Heart left ventricle (tissue), 16 donors: ENCODE data around the gene KATNB1. TPM values are rescaled to one million over a fixed set of nuclear protein-coding genes. Genes with fewer than 3 reads are reported as not detected.

ENCODE experiments used
- ATAC-seq, 4 donors: fragments of 200-7000 bp; cut with Tn5 transposase; one replicate each; pipeline ENCODE4 v1.9.1; 2020 to 2022; ENCODE audit warnings: moderate library complexity in 4 of 4, mild to moderate bottlenecking in 3 of 4, moderate number of reproducible peaks in 1 of 4
- DNase-seq, 5 donors: peaks; one replicate each; pipeline ENCODE4 v3.0.0-alpha.2; 2020
- H3K27ac ChIP-seq, 12 donors: fragments of 200-600 bp; sonication (generic) in 4 of 12; one replicate each; pipeline versions ENCODE4 v1.5.0 to v1.8.0; 2016 to 2022; ENCODE audit warnings: mild to moderate bottlenecking in 2 of 12
- H3K27me3 ChIP-seq, 9 donors: fragments of 200-600 bp; sonication (generic) in 2 of 9; one replicate each; pipeline versions ENCODE4 v1.5.1 to v1.8.0; 2016 to 2022; ENCODE audit warnings: mild to moderate bottlenecking in 3 of 9
- H3K36me3 ChIP-seq, 9 donors: fragments of 200-600 bp; sonication (generic) in 2 of 9; one replicate each; pipeline versions ENCODE4 v1.5.0 to v1.8.0; 2018 to 2022; ENCODE audit warnings: mild to moderate bottlenecking in 2 of 9
- H3K4me1 ChIP-seq, 12 donors: fragments of 200-600 bp; sonication (generic) in 4 of 12; one replicate each; pipeline versions ENCODE4 v1.5.0 to v1.8.0; 2016 to 2022; ENCODE audit warnings: mild to moderate bottlenecking in 3 of 12
- H3K4me3 ChIP-seq, 12 donors: fragments of 200-600 bp; sonication (generic) in 4 of 12; one replicate each; pipeline versions ENCODE4 v1.5.0 to v1.8.0; 2017 to 2022; ENCODE audit warnings: mild to moderate bottlenecking in 9 of 12, moderate library complexity in 4 of 12
- H3K9me3 ChIP-seq, 12 donors: fragments of 200-600 bp; sonication (generic) in 4 of 12; one replicate each; pipeline versions ENCODE4 v1.5.0 to v1.8.0; 2016 to 2022; ENCODE audit warnings: mild to moderate bottlenecking in 1 of 12
- CTCF ChIP-seq, 12 donors: fragments of 200-600 bp; sonication (generic) in 4 of 12; IDR thresholded peaks; one replicate each; pipeline versions ENCODE4 v1.5.0 to v1.8.0; 2018 to 2022; ENCODE audit warnings: antibody characterized with exemption in 12 of 12, mild to moderate bottlenecking in 5 of 12
- POLR2A ChIP-seq, 2 donors: fragments of 450-650 bp; IDR thresholded peaks; one replicate each; pipeline ENCODE4 v1.6.1; 2017; ENCODE audit warnings: antibody characterized with exemption in 2 of 2, mild to moderate bottlenecking in 2 of 2, moderate library complexity in 2 of 2
- whole genome bisulfite sequencing, 4 donors: extraction: QIAGEN DNeasy Blood & Tissue Kit in 2 of 4; methylation state at CpG; one replicate each; pipeline versions ENCODE4 v1.1.5 to v1.1.7; 2013 to 2018; 5-methylcytosine and 5-hydroxymethylcytosine counted together
- intact Hi-C, 10 donors: fragments of 100-400 bp; cut with DNase I; formaldehyde crosslinking; loops; one replicate each; pipeline versions ENCODE4 v1.11.1 to v1.14.2; 2022
- polyA plus RNA-seq, 2 donors: library from polyadenylated mRNA; stranded (reverse); fragments of 200-250 nt; gene quantifications; one replicate each; pipeline ENCODE4 v1.2.3, GENCODE V29; 2013
- total RNA-seq, 9 donors: library from RNA; depleted of rRNA in 2 of 9; stranded (reverse); fragments of >200 nt in 2 of 9; fragmentation: NEBNext Ultra II Directional in 3 of 9; extraction: Animal tissue kit (Norgen Biotek cat#: 25700) in 3 of 9; gene quantifications; one replicate each; pipeline versions ENCODE4 v1.1.0 to v1.2.4, GENCODE V29; 2016 to 2023
- donor health status: ischemic (EF 13 %, LVEDD 7.1; RV severe dilation, severe dysfunction).
- donor health status: healthy with polysubstance abuse.
- donor health status: DM: no; HTN: yes; CAD: no.
- donor health status: DM: no; HTN: no; CAD: no.
- donor health status: ischemic (EF 25% LVEDD 6.9; RV normal size, moderate dysfunction).
- donor health status: ischemic (EF 25% LVEDD 5.7; RV mildly dilated, moderate dysfunction).
- donor health status: healthy.
- donor health status: DM: yes; HTN: yes; CAD: no.
- donor health status: ischemic (EF 35%, LVEDD 5.7; RV mildly dilated, moderate dysfunction).
- donor health status: nonischemic (EF 11% LVEDD 7.7; RV severe dilation, severe dysfunction).
- donor health status: DM: yes; HTN: yes; CAD: no.
- donor health status: PGD.
- donor health status: ischemic (EF 29% LVEDD 5.4; RV normal size, mild dysfunction).
- donor health status: nonischemic (EF 23%, LVEDD 6.1; RV moderate dilation, normal function).

KATNB1 gene
- total and polyA plus RNA-seq, 11 donors, result 8.0 to 20.5 (median 15.3) TPM

- H3K4me3 ChIP-seq, result no peak overlapping the region
- no peak for ATAC-seq
- no peak for TF ChIP-seq CTCF (IDR thresholded peaks at IDR 0.05)
- TF ChIP-seq POLR2A (IDR thresholded peaks at IDR 0.05), result no peak
- peaks cover 0 to 3% (median 0%) of the 10 kb centered on the region in 12 donors for H3K4me1 ChIP-seq
- H3K36me3 ChIP-seq, result peaks cover 0 to 39% (median 5%) of the 10 kb centered on the region in 9 donors
- no peaks in the 10 kb centered on the region for H3K9me3 ChIP-seq
- 93 to 94% (median 94%) methylated on average over 23 to 24 of the region's 24 CpGs for WGBS, 4 donors
- intact Hi-C loops, result loop anchor here in 2 of 10 donors (10.0 kb wide), 2 partner anchors 244 to 254 kb away; partner anchors contain the start of genes USB1 (in 1 of the 2) and ZNF319 (in 1 of the 2)
- peak in 1 of 5 donors; percentile 47 for DNase-seq
- no peak overlapping the region for H3K27ac ChIP-seq
- no peaks in the 10 kb centered on the region for H3K27me3 ChIP-seq
These were observed 15.4 kb downstream of the KATNB1 start for GRCh38 chr16:57750796-57751538.

GRCh38 chr16:57751539-57752202 is 16.1 kb downstream of the KATNB1 start:
- Histone ChIP-seq H3K4me1 (peaks cover 0 to 3% (median 0%) of the 10 kb centered on the region in 12 donors), H3K27ac (no peak overlapping the region), H3K4me3 (no peak overlapping the region), H3K36me3 (peaks cover 0 to 44% (median 5%) of the 10 kb centered on the region in 9 donors), H3K27me3 (no peaks in the 10 kb centered on the region), H3K9me3 (no peaks in the 10 kb centered on the region)
- 84 to 90% (median 88%) methylated on average over 17 to 26 of the region's 26 CpGs for WGBS, 4 donors
- no peak for ATAC-seq
- intact Hi-C loops, result loop anchor here in 2 of 10 donors (10.0 kb wide), 2 partner anchors 243 to 253 kb away; partner anchors contain the start of genes USB1 (in 1 of the 2) and ZNF319 (in 1 of the 2)
- no peak for TF ChIP-seq CTCF (IDR thresholded peaks at IDR 0.05)
- TF ChIP-seq POLR2A (IDR thresholded peaks at IDR 0.05), result no peak
- DNase-seq, result peak in 2 of 5 donors; percentile 17 to 51

- H3K27ac ChIP-seq, result no peak overlapping the region
- ATAC-seq (no peak), DNase-seq (peak in 1 of 5 donors; percentile 54)
- 80 to 85% (median 81%) methylated on average over 3 to 6 of the region's 6 CpGs for WGBS, 4 donors
- no peak overlapping the region for H3K4me3 ChIP-seq
- intact Hi-C loops, result loop anchor here in 2 of 10 donors (10.0 kb wide), 2 partner anchors 243 to 253 kb away; partner anchors contain the start of genes USB1 (in 1 of the 2) and ZNF319 (in 1 of the 2)
- no peaks in the 10 kb centered on the region for H3K9me3 ChIP-seq
- peaks cover 0 to 7% (median 1%) of the 10 kb centered on the region in 12 donors for H3K4me1 ChIP-seq
- H3K27me3 ChIP-seq, result no peaks in the 10 kb centered on the region
- peaks cover 0 to 44% (median 5%) of the 10 kb centered on the region in 9 donors for H3K36me3 ChIP-seq
- no peak for TF ChIP-seq POLR2A (IDR thresholded peaks at IDR 0.05)
These were observed 16.6 kb downstream of the KATNB1 start for GRCh38 chr16:57752203-57752580.

GRCh38 chr16:57752581-57753447 is 17.2 kb downstream of the KATNB1 start:
- no peak overlapping the region for H3K4me3 ChIP-seq
- no peaks in the 10 kb centered on the region for H3K9me3 ChIP-seq
- peaks cover 0 to 13% (median 7%) of the 10 kb centered on the region in 12 donors for H3K4me1 ChIP-seq
- DNase-seq (peak in 2 of 5 donors; percentile 19 to 48), ATAC-seq (no peak)
- intact Hi-C loops, result loop anchor here in 2 of 10 donors (10.0 kb wide), 2 partner anchors 242 to 252 kb away; partner anchors contain the start of genes USB1 (in 1 of the 2) and ZNF319 (in 1 of the 2)
- no peaks in the 10 kb centered on the region for H3K27me3 ChIP-seq
- H3K36me3 ChIP-seq, result peaks cover 0 to 46% (median 5%) of the 10 kb centered on the region in 9 donors
- no peak overlapping the region for H3K27ac ChIP-seq
- TF ChIP-seq POLR2A (IDR thresholded peaks at IDR 0.05) (no peak), CTCF (IDR thresholded peaks at IDR 0.05) (no peak)
- 89 to 94% (median 91%) methylated on average over 18 to 44 of the region's 44 CpGs for WGBS, 4 donors
